GM20431 (cell line): ENCODE results near the gene BCAS4.

Source experiments
- in situ Hi-C: fragments of 300-500 bp; cut with MseI, MboI; formaldehyde crosslinking; loops from one replicate; pipeline ENCODE4 v1.15.0; 2020; ENCODE audit warnings: low sequenced_read_pairs; ENCODE audit not compliant: unreplicated experiment

BCAS4 gene

DNA sequence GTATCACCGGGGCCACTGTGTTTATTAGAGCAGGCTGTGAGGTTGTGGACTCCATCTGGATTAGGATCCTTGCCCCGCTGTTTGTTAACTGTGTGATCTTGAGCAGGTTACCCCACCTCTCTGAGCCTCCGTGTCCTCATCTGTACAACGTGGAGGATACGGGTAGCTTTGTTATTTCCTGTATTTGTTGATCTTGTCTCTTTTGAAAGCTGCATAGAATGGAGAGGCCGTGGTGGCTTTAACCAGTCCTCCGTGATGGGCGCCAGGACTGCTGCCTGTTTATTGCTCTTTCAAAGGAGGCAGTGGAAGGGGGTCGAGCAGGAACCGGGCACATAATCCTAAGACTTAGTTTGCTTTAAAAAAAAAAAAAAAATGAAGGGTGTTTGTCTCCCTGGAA lies 22.9 kb downstream of the BCAS4 start:
- in situ Hi-C loops: loop anchor here (10.0 kb wide), 1 partner anchor 107 kb away; no protein-coding TSS in a partner anchor

DNA sequence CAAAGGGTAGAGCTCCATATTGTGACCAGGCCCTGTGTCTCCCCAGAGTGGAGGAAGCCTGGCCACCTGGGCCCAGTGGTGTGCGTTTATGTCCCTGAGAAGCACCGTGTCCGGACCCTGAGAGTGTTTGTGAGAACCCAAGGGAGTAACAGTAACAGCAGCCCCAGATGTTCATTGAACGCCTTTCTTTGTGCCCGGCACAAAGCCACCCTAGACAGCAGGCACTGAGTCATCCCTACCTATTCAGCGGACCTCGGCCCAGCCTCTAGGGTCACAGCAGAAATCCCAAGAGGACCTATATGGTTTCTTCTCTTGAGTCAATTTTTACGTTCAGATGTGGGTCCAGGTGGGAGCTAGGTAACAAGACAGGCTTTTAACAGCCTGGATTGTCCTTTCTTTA lies 24.5 kb downstream of the BCAS4 start:
- in situ Hi-C loops: loop anchor here (10.0 kb wide), 1 partner anchor 105 kb away; no protein-coding TSS in a partner anchor

DNA sequence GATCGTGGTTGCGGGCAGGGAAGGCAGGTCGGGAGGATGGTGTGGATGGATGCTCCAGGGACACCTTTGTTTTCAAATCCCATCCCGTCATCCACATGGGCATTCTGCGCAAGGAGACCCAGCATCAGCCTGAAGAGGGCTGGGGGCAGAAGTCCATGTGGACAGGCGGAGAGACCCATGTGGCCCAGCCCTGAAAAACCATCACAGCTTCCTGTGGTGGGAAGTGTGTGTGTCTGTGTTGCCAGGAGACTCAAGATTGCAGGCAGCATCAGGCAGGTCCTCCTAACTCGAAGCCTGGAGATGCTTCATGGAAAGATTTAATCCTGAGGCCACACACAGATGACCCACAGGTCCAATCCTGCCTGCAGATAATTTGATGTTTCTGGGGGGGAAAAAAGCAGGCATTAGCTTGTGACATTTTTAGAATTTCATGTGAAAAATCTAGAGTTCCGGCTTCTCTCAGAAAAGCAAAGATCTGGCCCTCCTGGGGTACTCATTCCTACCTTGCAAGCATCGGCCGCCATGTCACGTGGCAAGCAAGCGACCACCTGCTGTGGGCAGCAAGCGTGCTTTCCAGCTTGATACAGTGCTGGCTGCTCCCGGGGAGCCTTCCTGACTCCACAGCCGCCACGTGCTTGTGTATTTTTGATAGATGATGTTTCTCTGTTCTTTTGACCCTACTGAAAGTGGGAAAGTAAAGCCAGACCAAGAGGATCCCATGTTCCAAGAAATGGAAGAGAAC lies 25.8 kb downstream of the BCAS4 start:
- in situ Hi-C loops: no loop called here

DNA sequence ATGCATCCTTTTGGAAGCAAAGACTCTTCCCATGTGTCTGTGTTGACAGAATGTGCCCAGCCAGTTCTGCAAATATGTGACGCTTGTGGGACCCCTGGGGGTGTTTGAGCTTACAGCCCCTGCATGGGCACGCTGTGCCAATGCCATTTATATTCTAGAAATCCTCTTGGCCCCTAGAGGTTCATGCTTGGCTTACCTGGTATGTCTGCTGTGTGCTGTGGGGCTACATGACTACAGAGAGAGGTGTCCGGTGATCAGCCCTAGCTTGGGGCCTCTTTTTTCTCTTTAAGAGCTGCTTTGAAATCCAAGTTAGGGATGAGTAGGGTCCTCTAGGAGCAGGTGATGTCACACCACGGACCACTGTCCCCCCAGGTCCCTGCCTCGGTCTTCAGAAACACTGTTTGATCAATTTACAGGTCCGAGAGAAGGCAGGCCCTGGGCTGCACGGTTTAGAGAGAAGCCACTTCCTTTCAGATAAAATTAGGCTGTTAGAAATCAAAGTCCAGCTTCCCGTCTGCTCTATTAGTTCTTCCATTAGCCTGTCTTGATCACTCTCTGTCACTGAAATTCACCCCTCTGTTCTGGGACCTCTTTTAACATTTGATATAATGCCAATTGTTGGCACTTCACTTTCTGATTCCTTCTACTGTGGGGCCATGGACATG lies 26.5 kb downstream of the BCAS4 start:
- in situ Hi-C loops: no loop called here

DNA sequence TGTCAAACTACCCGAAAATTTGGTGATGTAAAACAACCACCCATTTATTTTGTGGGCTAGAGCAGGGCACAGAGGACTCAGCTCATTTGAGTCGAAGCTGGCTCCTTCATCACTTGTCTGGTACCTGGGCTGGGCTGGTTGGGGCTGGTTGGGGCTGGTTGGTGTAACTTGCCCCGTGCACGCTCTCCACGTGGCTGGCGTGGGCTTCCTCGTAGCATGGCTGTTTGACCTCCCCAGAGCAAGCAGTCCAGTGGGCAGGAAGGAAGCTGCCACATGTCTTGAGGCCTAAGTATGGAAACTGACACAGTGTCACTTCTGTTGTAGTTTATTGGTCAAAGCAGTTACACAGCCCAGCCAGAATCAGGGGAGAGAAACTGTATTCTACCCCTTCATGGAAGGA lies 27.1 kb downstream of the BCAS4 start:
- in situ Hi-C loops: no loop called here

DNA sequence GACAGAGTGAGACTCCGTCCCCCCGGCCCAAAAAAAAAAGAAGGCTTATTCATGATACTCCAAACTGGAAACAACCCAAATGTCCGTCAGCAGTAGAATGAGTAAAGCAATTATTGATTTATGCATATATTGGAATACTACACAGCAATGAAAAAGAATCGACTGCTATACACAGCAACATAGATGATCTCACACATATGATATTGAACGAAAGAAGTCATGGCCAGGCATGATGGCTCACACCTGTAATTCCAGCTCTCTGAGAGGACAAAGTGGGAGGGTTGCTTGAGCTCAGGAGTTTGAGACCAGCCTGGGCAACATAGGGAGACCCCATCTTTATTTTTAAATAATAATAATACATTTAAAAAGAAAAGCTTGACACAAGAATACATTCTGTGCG lies 28.5 kb downstream of the BCAS4 start:
- in situ Hi-C loops: no loop called here

DNA sequence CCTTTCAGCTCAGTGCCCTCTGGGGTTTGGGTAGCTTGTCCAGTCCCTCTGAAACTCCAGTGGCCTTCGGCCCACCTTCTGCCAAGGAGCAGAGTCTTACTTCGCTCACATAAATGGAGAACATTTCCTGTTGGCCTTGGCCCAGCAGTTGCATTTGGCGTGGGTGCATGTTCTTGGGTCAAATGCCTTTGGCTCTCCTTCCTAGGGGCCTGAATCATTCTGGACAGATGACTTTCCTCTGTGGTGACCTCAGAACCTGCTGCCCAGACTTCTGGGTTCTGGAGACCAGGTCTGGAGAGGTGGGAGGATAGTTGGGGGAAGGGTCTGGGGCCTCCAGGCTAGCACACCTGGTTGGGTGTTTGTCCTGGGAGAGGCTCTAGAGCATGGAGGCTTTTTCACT lies 29.3 kb downstream of the BCAS4 start:
- in situ Hi-C loops: no loop called here

DNA sequence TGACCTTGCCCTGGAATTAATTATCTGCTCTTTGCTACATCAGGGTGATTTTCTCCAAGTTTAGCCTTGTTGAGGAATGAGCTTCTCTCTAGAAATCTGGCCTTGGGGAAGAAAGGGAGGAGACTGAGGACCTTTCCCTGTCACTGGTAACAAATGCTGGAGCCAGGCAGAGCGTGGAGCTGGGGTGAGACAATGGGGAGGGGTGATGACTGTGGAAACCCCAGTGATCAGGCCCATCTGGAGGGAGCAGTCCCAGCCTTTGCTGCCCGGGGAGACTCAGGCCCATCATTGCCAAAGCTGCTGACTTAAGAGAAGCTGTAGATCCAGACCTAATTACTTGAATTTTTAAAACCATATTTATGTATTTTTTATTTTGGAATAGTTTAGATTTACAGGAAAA lies 31.3 kb downstream of the BCAS4 start:
- in situ Hi-C loops: no loop called here

DNA sequence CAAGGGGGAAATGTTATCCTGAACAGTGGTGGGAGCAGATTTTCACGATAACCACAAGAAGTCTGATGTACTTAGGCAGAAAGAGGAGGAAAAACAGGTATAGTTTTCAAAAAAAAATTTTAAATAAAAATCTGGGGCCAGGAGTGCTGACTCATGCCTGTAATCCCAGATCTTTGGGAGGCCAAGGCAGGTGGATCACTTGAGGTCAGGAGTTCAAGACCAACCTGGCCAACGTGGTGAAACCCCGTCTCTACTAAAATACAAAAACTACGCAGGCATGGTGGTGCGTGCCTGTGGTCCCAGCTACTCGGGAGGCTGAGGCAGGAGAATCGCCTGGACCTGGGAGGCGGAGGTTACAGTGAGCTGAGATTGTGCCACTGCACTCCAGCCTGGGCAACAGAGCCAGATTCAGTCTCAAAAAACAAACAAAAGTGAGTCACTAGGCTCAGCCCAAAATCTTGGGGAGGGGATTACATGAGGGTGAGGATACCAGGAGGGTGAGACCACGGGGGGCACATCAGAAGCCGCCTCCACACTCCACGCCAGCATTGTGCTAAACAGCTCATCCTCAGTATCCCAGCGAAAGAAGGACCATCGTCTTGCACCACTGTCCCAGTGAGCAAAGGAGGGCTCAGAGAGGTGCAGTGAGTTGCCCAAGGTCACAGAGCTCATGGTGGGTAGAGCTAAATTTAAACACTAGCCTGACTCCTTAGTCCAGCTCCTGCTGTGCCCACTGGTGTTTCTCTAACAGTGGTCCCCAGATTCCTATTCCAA lies 33.7 kb downstream of the BCAS4 start:
- in situ Hi-C loops: no loop called here

DNA sequence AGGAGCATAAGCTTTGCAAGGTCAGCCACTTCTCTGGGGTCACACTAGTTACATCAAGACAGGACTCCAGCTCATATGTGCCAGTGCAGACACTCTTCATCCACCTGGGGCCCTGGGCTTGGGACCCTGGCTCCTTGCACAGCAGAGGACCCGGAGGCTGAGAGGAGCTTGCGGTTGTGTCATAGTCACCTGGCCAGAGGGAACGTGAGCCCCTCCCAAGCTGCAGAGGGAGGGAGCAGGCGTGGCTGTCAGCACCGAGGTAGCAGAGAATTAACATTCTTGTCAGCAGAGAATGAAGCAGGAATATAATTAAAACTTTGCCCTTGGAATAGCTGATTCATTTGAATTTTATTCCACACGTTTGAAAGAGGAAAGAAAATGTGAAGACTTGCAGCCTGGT lies 36.8 kb downstream of the BCAS4 start:
- in situ Hi-C loops: no loop called here

DNA sequence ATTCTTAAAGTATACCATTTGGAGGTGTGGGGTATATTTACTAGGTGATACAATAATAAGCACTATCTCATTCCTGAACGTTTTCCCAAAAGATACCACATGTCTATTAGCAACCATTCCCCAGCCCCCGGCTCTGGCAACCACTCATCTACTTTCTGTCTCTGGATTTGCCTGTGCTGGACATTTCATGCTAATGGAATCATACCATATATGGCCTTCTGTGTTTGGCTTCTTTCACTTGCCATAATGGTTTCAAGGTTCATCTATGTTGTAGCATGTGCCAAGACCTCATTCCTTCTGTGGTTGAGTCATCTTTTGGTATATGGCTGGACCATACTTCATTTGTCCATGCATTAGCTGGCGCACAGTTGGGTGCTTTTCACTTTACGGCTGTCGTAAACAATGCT lies 39.7 kb downstream of the BCAS4 start:
- in situ Hi-C loops: no loop called here

DNA sequence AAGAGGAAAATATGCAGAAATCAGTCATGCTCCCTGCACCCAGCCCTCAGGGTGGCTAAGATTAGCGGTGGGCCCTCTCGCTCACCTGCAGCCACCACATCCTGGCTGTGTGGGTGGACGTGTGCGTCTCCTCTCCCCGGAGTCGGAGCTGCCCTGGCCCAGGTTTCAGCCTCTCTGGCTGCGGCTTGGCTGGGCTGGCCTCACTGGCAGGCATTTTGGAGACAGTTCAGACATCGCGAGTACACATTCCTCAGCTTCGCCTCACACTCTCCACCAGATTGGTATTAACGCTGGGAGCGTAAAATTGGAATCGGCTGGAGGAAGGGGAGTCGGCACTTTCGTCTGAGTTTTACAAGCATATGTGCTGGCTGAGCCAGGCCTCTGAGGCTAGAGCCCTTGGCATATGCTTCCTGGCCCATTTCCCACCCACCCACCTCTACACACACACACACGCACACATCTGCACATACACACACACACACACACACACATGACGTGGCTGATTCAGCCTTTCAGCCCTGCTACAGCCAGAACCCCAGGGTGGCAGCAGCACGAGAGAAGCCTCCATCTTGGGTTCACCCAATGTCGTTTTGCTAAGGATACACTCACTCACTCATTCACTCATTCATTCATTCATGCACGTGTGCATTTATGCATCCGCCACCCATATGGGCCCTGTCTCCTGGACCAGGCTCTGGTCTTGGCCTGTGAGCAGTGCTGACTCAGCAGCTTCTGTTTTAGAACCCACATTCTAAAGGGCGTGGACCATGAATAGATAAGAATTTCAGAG lies 42.9 kb downstream of the BCAS4 start:
- in situ Hi-C loops: no loop called here

DNA sequence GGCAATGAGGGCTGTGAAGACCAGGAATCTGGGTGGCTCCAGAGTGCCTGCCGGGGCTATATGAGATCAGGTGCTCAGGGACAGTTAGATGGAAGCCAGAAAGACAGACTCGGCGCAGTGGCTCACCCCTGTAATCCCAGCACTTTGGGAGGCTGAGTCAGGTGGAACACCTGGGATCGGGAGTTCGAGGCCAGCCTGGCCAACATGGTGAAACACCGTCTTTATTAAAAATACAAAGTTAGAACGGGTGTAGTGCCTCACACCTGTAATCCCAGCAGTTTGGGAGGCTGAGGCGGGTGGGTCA lies 43.4 kb downstream of the BCAS4 start:
- in situ Hi-C loops: no loop called here

DNA sequence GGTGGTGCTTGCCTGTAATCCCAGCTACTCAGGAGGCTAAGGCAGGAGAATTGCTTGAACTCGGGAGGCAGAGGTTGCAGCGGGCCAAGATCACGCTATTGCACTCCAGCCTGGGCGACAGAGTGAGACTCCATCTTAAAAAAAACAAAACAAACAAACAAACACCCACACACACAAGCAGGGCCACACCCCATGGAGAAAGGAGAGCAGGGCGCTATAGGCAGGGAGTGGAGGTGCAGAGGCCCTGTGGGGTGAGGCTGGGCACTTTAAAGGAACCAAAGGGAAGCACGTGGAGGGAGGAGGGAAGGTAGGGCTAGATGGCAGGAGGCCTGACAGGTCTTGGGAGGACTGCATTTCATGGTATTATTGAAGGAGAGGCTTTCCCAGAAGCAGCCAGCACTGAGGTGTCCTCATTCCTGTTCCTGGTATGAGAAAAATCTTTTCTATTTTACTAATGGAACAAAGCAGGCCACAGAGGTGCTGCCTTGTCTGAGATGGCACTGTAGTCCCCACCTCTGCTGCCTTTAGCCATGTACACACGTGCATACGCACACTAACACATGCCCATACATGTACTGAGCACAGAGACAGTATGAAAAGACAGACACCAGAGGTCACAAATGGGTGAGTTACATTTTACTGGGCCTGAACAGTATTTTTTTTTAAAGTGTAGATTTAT lies 44.0 kb downstream of the BCAS4 start:
- in situ Hi-C loops: no loop called here

DNA sequence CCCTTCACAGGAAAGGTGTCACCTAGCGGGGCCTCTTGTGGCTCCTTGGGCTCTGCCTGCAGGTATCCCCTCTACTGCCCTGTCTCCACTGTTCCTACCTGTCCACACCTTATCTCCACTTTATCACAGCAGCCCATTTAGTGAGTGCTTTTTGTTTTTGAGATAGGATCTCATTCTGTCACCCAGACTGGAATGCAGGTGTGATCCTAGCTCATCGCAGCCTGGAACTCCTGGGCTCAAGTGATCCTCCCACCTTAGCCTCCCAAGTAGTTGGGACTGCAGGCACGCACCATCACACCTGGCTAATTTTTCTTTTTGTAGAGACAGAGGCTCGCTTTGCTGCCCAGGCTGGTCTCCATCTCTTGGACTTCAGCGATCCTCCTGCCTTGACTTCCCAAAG lies 48.0 kb downstream of the BCAS4 start:
- in situ Hi-C loops: no loop called here

DNA sequence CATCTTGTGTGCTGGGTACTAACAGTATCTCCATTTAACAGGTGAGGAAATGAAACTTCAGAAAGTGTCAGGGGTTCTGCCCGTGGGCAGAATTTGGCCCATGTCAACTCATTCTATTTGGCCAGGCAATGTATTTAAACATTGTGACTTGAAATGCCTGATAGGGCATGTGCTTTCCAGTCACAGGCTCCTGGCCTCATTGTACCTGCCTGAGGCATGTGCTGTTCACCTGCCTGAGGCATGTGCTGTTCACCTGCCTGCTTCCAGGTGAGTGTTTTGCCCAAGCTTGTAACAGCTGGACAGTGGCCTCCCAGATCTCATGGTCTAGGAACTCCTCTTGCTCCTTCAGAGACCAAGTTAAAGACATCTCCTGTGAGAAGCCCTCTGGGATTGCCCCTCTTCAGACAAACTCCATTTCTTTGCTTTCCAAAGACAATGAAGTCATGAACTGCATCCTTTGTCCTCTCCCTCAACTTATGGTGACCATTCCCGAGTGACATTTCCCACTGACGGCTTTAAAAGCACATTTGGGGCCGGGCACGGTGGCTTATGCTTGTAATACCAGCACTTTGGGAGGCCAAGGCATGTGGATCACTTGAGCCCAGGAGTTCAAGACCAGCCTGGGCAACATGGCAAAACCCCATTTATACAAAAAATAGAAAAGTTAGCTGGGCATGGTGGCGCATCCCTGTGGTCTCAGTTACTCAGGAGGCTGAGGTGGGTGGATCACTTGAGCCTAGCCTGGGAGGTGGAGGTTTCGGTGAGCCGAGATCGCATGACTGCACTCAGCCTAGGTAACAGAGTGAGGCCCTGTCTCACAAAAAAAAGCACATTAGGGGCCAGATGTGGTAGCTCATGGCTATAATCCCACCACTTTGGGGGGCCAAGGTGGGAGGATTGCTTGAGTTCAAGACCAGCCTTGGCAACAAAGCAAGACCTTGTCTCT lies 48.7 kb downstream of the BCAS4 start:
- in situ Hi-C loops: no loop called here

DNA sequence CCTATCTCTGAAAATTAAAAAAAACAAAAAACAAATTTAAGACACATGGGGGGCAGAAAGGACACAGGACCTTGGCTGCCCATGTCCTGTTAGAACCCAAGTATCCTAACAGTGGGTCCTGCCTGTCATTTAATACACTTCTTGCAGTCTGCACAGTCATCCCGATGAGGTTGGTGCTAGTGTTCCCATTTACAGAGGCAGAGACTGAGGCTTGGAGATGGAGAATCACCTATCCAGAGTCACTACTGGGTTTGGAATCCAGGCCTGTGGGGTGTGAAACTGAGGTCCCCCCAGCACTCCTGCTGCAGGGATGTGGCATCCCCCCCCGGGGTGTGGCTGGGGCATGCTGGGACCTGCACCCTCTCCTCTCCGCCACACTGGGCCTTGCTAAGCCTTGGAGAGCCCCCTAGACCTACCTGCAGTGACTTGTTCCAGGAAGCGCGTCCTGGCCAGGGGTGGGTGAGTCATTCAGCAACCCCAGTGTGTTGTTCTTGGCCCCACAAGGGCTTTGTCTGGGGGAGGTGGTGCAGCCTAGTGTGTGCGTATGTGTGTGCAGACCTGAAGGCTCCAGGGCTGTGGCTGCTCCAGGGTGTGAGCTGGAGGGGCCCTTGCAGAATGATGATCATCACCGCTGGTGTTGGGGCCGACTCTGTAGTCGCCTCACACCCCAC lies 49.7 kb downstream of the BCAS4 start:
- in situ Hi-C loops: no loop called here

DNA sequence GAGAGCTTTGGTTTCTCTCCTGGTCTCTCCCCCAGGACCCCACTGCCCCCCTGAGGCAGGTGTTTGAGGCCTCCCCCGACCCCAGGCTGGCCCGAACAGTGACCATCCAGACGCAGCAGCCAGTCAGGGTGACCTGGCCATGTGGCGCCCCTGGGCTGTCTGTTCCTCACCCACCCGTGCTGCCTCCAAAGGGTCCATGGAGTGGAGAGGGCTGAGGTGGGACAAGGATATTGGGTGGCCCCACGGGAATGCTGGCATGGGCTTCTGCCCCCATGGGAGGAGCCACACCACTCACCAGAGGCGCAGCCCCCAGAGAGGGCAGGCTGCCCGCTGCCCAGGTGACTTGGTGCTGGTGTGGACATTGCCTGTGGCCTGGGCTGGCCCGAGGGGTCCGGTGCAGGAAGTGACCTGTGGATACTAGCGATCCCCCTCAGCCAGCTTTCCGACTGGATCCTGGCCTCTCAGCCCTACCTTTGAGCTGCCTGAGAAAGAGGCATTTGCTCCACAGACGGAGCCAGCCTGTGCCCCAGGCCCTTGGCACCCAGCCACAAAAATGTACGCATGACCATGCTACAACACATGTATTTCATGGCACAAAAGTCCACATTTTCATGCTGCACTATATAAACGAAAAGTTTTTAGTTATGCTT lies 50.8 kb downstream of the BCAS4 start:
- in situ Hi-C loops: no loop called here
